Nephron (organoid): Measurements from ENCODE around the gene PHPT1.
"Not testable (repeated sequence)": the region's sequence is repeated elsewhere in the genome, so short reads cannot be mapped to it uniquely, and the experiment has no call there.

ENCODE experiments used
- H3K27ac Mint-ChIP-seq, 3 experiments: 2 replicates each; pipeline ENCODE4 v1.8.0; 2020; ENCODE audit warnings: mixed read lengths in 3 of 3, mild to moderate bottlenecking in 2 of 3, moderate library complexity in 1 of 3
- H3K27me3 Mint-ChIP-seq: 2 replicates; pipeline ENCODE4 v1.8.0; 2021; ENCODE audit warnings: low read depth, mild to moderate bottlenecking, moderate library complexity, mixed read lengths
- H3K36me3 Mint-ChIP-seq: 2 replicates; pipeline ENCODE4 v1.8.0; 2020; ENCODE audit warnings: low read depth, mixed read lengths
- H3K4me1 Mint-ChIP-seq: 2 replicates; pipeline ENCODE4 v1.8.0; 2020; ENCODE audit warnings: mixed read lengths
- H3K4me3 Mint-ChIP-seq, 3 experiments: 2 replicates each; pipeline ENCODE4 v1.8.0; 2020; ENCODE audit warnings: mild to moderate bottlenecking in 3 of 3, mixed read lengths in 3 of 3, moderate library complexity in 2 of 3
- H3K9me3 Mint-ChIP-seq: 2 replicates; pipeline ENCODE4 v1.8.0; 2020; ENCODE audit warnings: mixed read lengths
- TF ChIP-seq, protein P1 (sequence below), 3 experiments: fragments of 200-600 bp; sonication (generic); IDR thresholded peaks; one replicate each; pipeline ENCODE4 v1.5.0; 2021; ENCODE audit warnings: antibody characterized with exemption in 3 of 3; ENCODE audit not compliant: unreplicated experiment in 3 of 3

The PHPT1 gene

DNA sequence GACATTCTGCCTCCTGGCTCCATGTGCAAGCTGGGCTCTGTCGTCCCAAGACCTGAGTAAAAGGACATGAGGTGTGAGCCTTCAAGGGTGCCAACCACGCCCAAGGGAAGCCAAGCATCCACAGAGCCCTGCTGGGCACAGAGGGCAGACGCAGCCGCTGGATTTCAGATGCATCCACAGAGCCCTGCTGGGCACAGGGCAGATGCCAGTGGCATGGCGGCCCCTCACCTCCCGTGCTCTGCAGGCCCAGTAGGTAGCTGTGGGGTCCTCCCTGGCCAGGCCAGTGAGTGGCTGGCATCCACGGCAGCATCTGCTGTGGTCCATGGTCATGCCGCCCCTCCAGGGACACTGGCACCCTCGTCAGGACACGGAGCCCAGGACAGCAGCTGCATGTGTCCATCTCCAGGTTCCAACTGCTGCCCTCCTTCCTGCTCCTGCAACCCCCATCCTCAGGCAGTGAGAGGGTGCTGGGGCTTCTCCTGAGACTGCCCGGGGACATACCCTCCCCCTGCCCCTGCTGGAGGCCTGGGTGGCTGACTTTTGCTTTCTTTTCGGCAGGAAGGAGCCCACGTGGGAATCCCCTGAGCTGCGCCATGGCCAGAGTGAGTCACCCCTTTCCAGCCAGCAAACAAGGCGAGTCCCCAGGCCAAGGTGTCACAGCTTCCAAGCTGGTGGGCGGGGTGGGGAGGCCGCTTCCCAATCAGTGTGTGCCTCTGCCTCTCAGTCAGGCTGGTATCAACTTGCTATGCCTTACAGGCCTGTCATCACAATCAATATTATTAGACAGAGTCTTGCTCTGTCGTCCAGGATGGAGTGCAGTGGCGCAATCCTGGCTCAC is 33.1 kb downstream of the PHPT1 start:
- Mint-ChIP-seq H3K27ac (no peak overlapping the region), H3K27me3 (no peaks in the 10 kb centered on the region), H3K9me3 (no peaks in the 10 kb centered on the region), H3K4me3 (no peak overlapping the region), H3K4me1 (peaks cover 4% of the 10 kb centered on the region), H3K36me3 (no peaks in the 10 kb centered on the region)
- TF ChIP-seq, protein P1, sequence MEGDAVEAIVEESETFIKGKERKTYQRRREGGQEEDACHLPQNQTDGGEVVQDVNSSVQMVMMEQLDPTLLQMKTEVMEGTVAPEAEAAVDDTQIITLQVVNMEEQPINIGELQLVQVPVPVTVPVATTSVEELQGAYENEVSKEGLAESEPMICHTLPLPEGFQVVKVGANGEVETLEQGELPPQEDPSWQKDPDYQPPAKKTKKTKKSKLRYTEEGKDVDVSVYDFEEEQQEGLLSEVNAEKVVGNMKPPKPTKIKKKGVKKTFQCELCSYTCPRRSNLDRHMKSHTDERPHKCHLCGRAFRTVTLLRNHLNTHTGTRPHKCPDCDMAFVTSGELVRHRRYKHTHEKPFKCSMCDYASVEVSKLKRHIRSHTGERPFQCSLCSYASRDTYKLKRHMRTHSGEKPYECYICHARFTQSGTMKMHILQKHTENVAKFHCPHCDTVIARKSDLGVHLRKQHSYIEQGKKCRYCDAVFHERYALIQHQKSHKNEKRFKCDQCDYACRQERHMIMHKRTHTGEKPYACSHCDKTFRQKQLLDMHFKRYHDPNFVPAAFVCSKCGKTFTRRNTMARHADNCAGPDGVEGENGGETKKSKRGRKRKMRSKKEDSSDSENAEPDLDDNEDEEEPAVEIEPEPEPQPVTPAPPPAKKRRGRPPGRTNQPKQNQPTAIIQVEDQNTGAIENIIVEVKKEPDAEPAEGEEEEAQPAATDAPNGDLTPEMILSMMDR (IDR thresholded peaks at IDR 0.05; ENCODE audit: unreplicated experiment in 3 of 3), result no peak

DNA sequence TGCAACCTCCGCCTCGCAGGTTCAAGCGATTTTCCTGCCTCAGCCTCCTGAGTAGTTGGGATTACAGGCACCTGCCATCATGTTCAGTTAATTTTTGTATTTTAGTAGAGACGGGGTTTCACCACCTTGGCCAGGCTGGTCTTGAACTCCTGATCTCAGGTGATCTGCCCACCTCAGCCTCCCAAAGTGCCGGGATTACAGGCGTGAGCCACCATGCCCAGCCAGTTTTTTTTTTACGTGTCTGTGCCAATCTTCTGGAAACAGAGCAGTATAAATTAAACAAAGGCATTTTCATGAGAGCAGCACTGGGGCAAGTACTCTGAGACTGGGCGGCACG is 33.7 kb downstream of the PHPT1 start:
- H3K4me3 Mint-ChIP-seq, H3K27ac Mint-ChIP-seq, H3K27me3 Mint-ChIP-seq, H3K4me1 Mint-ChIP-seq, H3K9me3 Mint-ChIP-seq, H3K36me3 Mint-ChIP-seq: not testable (repeated sequence)

DNA sequence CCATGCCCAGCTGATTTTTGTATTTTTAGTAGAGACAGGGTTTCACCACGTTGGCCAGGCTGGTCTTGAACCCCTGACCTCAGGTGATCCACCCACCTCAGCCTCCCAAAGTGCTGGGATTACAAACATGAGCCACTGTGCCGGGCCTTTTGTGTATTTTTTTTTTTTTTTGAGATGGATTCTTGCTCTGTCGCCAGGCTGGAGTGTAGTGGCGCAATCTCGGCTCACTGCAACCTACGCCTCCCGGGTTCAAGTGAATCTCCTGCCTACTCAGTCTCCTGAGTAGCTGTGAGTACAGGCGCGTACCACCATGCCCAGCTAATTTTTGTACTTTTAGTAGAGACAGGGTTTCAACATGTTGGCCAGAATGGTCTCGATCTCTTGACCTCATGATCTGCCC is 34.5 kb downstream of the PHPT1 start:
- H3K9me3 Mint-ChIP-seq, H3K36me3 Mint-ChIP-seq, H3K4me1 Mint-ChIP-seq, H3K27ac Mint-ChIP-seq, H3K27me3 Mint-ChIP-seq, H3K4me3 Mint-ChIP-seq: not testable (repeated sequence)

DNA sequence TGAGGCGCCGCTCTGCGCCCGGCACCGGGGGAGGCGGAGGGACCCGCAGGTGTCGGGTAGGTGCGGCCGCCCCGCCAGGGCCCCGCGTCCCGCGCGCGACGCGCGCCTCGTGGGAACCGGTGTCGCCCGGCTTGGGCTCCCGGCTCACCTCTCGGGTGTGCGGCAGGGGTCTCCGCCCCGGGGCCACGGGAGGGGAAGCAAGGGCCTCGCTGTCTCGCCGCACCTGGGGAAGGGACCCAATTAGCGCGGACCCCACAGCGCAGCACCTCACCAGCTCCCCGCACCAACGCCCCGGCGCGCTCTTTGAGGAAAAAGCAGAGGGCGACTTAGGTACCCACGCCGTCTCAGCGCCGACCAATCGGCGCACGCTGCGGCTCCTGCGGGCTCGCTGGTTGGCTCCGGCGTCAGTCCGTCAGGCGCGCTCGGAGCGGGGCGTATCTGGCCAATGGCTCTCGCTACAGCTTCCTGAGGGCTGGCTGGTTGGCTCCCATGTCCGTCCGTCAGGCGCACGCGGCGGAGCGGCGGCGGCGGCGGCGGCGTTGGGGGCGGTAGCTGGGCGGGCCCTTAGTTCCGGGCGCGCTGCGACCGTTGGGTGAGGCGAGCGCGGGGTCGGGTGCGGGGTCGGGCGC is 36.9 kb downstream of the PHPT1 start, which contains the start of gene TRAF2:
TRAF2 (plus strand) TSS at position 567 of the 629 bp plus-strand sequence. CDS start 12,225 bp downstream, outside the sequence.
- Mint-ChIP-seq H3K4me3 (peak within 1 kb of the TSS; percentile 82 to 89 (median 87)), H3K36me3 (no peaks in the 10 kb centered on the region), H3K27ac (peak within 1 kb of the TSS; percentile 38 to 92 (median 85)), H3K4me1 (peaks cover 8% of the 10 kb centered on the region), H3K27me3 (no peaks in the 10 kb centered on the region), H3K9me3 (no peaks in the 10 kb centered on the region)
- TF ChIP-seq, protein P1 (IDR thresholded peaks at IDR 0.05; ENCODE audit: unreplicated experiment in 3 of 3), result no peak

DNA sequence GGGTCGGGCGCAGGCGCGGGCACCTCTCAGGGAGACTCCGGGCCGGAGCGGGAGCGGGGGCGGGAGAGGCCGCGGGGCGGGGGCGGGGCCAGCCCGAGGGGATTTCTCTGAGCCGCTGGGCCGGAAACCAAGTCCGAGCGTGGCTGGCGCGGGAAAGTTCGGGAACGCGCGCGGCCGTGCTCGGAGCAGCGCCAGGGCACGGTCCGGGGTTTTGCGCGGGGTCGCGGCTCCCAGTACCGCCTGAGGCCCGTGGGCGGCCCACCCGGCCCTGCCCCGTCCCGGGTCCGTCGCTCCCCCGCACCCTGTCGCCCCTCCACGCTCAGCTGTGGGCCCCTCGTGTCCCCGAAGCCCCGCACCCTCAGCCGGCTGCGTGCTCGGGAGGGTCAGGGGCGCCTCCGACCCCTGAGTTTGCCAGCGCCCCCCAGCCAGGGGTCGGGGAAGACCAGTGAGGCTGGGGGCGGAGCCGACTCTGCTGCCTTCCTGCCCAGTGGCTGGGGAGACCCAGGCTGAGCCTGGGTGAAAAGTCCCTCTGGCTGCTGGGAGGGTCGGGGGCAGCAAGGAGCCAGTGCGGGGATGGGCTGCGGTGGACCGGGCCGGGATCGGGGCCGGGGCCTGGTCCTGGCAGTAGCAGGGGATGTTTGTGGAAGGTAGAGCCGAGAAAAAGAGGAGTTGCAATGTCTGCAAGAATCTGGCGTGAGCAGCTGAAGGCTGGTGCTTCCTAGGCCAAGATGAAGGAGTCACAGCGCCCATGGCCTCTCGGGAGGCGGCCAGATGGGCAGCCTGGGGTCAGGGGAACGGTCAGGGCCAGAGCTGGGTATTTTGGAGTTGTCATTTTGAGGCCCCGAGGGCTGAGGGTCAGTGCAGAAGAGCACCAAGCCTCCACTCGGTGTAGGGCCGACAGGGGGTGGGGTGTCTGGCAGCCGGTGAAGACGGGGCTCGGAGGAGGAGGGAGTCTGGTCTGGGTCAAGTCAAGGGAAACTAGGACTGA is 37.7 kb downstream of the PHPT1 start:
- Mint-ChIP-seq H3K27me3 (no peaks in the 10 kb centered on the region), H3K9me3 (no peaks in the 10 kb centered on the region), H3K4me3 (peak overlapping the region; percentile 82 to 89 (median 87)), H3K4me1 (peaks cover 8% of the 10 kb centered on the region), H3K27ac (peak overlapping the region; percentile 38 to 92 (median 85)), H3K36me3 (no peaks in the 10 kb centered on the region)
- TF ChIP-seq, protein P1 (IDR thresholded peaks at IDR 0.05; ENCODE audit: unreplicated experiment in 3 of 3), result no peak

DNA sequence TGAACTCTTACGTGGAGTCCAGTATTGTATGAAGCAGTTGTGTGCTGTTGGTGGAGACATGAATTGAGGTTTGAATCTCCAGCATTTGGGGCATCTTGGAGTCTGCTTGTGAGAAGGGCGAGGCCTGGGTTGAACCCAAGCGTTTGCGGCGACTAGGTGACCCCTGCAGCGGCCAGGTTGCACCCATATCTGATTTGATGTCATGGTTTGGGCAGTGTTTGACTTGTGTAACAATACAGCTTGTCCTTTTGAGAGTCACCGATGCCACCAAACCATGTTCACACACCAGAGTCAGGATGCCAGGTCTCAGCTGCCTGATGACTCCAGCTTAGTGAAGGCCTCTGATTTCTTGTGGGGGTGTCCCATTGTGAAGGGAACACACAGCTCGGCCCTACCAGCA is 39.2 kb downstream of the PHPT1 start:
- Mint-ChIP-seq H3K27me3 (no peaks in the 10 kb centered on the region), H3K9me3 (no peaks in the 10 kb centered on the region), H3K36me3 (no peaks in the 10 kb centered on the region), H3K27ac (no peak overlapping the region), H3K4me1 (peaks cover 8% of the 10 kb centered on the region), H3K4me3 (peak overlapping the region in 2 of 3 experiments; percentile 8 to 9)
- TF ChIP-seq, protein P1 (IDR thresholded peaks at IDR 0.05; ENCODE audit: unreplicated experiment in 3 of 3), result no peak
